T follicular helper cell (primary cell): ENCODE measurements around the gene ST8SIA1.
"Not testable (repeated sequence)": the region's sequence is repeated elsewhere in the genome, so short reads cannot be mapped to it uniquely, and the experiment has no call there.

Source experiments
- DNase-seq: peaks from one replicate; pipeline ENCODE4 v3.0.0-alpha.2; 2020; ENCODE audit warnings: low read depth

ST8SIA1 gene

DNA sequence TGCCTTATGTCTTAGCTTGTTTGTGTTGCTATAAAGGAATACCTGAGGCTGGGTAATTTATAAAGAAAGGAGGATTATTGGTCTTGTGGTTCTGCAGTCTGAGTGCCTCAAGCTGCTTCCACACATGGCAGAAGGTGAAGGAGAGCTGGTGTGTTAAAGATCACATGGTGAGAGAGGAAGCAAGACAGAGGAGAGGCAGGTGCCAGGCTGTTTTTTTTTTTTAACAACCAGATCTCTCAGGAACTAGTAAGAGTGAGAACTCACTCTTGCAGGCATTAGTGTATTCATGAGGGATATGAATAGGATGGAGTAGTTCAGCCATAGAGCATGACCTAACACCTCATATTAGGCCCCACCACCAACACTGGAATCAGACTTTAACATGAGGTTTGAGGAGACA lies 165.1 kb downstream of the ST8SIA1 start:
- no peak for DNase-seq

DNA sequence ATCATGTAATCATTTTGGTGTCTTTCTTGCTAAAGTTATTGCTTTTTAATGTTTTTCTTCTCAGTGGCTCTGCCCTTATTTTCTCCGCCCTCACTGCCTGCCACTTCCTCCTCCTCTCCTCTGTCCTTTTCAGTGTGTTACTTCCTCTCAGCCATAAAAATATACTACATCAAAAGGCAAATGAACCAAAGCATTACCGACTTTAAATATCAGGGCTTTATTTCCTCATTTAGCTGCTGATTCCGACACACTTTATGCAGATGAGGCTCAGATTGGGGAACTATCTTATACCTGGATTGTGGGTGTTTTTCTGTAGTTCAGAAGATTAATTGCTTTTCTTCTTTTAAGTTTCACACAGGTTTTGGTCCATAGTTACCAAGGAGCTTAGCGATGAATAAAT lies 170.4 kb downstream of the ST8SIA1 start:
- DNase-seq = no peak

GRCh38 chr12:22163594-22163993 lies 170.9 kb downstream of the ST8SIA1 start:
- no peak for DNase-seq

GRCh38 chr12:22160396-22161003 lies 174.0 kb downstream of the ST8SIA1 start:
- DNase-seq = no peak

DNA sequence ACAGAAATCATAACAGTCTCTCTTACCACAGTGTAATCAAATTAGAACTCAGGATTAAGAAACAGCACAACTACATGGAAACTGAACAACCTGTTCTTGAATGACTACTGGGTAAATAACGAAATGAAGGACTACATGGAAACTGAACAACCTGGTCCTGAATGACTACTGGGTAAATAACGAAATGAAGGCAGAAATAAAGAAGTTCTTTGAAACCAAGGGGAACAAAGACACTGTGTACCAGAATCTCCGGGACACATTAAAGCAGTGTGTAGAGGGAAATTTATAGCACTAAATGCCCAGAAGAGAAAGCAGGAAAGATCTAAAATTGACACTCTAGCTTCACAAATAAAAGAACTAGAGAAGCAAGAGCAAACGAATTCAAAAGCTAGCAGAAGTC lies 185.2 kb downstream of the ST8SIA1 start:
- not testable (repeated sequence) for DNase-seq

- peak; percentile 30 for DNase-seq
Observed at GRCh38 chr12:22146686-22147085, 187.8 kb downstream of the ST8SIA1 start.
